Colonic mucosa (tissue), 4 donors: ENCODE data around the gene ALDH3B2. TPM values are rescaled to one million over a fixed set of nuclear protein-coding genes. Genes with fewer than 3 reads are reported as not detected.

Experiments
- DNase-seq: peaks from one replicate; pipeline ENCODE4 v3.0.0-alpha.2; 2020
- H3K27ac ChIP-seq: fragments of 200-600 bp; one replicate; pipeline ENCODE4 v1.8.0; 2021
- H3K27me3 ChIP-seq: fragments of 200-600 bp; one replicate; pipeline ENCODE4 v1.8.0; 2021
- H3K36me3 ChIP-seq: fragments of 200-600 bp; one replicate; pipeline ENCODE4 v1.8.0; 2021
- H3K4me1 ChIP-seq: fragments of 200-600 bp; one replicate; pipeline ENCODE4 v1.8.0; 2021; ENCODE audit warnings: mild to moderate bottlenecking
- H3K4me3 ChIP-seq: fragments of 200-600 bp; one replicate; pipeline ENCODE4 v1.8.0; 2021
- H3K9ac ChIP-seq, 2 donors: one replicate each; pipeline ENCODE4 v1.7.0; 2013; ENCODE audit warnings: control low read depth in 2 of 2, low read depth in 2 of 2, low read length in 2 of 2
- H3K9me3 ChIP-seq: fragments of 200-600 bp; one replicate; pipeline ENCODE4 v1.8.0; 2021
- intact Hi-C: fragments of 100-400 bp; cut with DNase I; formaldehyde crosslinking; loops from one replicate; pipeline ENCODE4 v1.14.1; 2022
- total RNA-seq, 2 donors: library from RNA; stranded (reverse); fragmentation: NEBNext Ultra II Directional in 1 of 2; extraction: Animal tissue kit (Norgen Biotek cat#: 25700) in 1 of 2; gene quantifications; one replicate each; pipeline ENCODE4 v1.2.1, GENCODE V29; 2021
- TF ChIP-seq, protein P1 (sequence below): fragments of 200-600 bp; IDR thresholded peaks from one replicate; pipeline ENCODE4 v1.8.0; 2022; ENCODE audit warnings: antibody characterized with exemption, mild to moderate bottlenecking
- donor health status: healthy.
- donor health status: DM: no; HTN: no; CAD: no.
- donor health status: DM: no; HTN: no; CAD: no.

ALDH3B2 gene
- total RNA-seq, 2 donors from 2014 or later, result 0.08 to 0.89 TPM

DNA sequence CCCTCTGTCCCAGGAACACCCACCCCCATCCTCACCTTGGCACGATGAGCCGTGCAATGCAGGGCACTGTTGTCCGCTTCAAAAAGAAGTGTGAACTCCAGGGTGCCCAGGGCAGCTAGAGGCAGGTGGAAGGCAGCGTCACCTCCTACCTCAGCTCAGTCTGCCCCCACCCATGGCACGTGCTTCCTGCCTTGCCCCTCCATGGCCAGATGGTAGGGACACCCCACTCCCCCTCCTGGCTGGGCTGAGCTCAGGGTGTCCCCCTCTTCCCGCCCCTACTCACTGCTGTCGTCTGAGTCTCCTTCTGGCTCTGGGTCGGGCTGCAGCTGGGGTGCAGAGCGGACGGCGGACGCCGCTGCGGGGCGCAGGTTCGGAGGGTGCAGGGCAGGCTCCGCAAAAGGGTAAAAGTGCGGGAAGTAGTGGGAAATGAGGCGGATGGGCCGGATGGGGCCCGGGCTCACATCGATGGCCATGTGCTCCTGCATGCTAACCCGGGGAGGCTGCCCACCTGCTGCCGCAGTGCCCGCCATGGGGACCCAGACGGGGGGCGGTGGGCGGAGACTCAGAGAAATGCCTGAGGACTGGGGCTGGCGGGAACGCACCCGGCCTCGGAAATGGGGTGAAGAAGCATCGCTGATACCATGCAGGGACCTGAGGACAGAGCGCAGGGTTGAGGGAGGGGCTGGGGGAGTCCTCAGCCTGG is 58.5 kb downstream of the ALDH3B2 start:
- Histone ChIP-seq H3K27ac (no peak overlapping the region), H3K36me3 (no peaks in the 10 kb centered on the region), H3K9me3 (no peaks in the 10 kb centered on the region), H3K27me3 (no peaks in the 10 kb centered on the region), H3K4me3 (no peak overlapping the region), H3K4me1 (no peaks in the 10 kb centered on the region), H3K9ac (no peak overlapping the region)
- no peak for DNase-seq
- TF ChIP-seq, protein P1, sequence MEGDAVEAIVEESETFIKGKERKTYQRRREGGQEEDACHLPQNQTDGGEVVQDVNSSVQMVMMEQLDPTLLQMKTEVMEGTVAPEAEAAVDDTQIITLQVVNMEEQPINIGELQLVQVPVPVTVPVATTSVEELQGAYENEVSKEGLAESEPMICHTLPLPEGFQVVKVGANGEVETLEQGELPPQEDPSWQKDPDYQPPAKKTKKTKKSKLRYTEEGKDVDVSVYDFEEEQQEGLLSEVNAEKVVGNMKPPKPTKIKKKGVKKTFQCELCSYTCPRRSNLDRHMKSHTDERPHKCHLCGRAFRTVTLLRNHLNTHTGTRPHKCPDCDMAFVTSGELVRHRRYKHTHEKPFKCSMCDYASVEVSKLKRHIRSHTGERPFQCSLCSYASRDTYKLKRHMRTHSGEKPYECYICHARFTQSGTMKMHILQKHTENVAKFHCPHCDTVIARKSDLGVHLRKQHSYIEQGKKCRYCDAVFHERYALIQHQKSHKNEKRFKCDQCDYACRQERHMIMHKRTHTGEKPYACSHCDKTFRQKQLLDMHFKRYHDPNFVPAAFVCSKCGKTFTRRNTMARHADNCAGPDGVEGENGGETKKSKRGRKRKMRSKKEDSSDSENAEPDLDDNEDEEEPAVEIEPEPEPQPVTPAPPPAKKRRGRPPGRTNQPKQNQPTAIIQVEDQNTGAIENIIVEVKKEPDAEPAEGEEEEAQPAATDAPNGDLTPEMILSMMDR, result peak; percentile 8
- intact Hi-C loops, result no loop called here

DNA sequence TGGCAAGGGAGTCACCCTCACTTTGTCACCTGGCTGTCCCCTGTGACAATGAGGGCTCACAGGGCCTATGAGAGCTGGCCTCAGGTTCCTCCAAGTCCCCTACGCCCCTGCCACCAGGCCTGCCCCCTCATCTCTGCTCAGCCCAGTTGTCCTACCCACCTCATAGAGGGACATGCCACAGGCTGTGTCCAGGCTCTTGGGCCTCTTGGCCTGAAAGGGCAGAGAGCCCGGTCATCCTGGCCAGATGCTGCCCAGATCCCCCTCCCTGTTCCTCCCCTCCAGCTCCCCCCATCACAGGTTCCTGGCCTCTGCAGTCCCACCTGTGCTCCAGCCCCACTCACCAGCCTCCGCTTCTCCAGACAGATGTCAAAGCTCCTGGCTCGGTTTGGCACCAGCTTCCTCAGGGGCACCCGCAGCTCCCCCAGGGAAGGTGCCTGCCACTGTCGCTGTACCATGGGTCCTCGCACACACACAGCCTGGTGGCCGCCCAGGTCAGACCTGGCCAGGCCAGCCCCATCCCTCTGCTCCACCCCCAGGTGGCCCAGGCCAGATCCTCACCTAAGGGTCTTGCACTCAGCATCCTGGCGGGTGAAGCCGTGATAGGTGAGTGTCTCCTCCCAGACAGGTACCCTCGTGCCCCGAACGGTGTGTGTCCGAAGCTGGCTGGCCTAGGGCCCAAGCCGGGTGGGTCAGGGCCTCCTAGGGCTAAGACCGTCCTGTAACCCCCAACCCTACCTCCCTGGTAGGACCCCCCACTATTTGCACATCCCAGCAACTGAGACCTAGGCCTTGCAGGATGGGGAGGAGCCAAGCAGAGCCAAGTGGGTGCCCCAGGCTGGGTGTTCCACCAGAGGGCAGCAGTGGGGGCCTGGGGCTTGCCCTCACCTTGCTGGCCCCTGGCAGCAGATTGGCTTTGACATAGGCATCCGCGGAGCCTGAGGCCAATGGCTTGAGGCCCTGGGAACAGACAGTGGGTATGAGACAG is 59.4 kb downstream of the ALDH3B2 start:
- intact Hi-C loops, result no loop called here
- Histone ChIP-seq H3K4me3 (no peak overlapping the region), H3K27ac (no peak overlapping the region), H3K9ac (peak overlapping the region; percentile 57 to 78), H3K4me1 (no peaks in the 10 kb centered on the region), H3K27me3 (no peaks in the 10 kb centered on the region), H3K36me3 (peaks cover 8% of the 10 kb centered on the region), H3K9me3 (no peaks in the 10 kb centered on the region)
- TF ChIP-seq, protein P1, result peak; percentile 54
- peak; percentile 63 for DNase-seq

DNA sequence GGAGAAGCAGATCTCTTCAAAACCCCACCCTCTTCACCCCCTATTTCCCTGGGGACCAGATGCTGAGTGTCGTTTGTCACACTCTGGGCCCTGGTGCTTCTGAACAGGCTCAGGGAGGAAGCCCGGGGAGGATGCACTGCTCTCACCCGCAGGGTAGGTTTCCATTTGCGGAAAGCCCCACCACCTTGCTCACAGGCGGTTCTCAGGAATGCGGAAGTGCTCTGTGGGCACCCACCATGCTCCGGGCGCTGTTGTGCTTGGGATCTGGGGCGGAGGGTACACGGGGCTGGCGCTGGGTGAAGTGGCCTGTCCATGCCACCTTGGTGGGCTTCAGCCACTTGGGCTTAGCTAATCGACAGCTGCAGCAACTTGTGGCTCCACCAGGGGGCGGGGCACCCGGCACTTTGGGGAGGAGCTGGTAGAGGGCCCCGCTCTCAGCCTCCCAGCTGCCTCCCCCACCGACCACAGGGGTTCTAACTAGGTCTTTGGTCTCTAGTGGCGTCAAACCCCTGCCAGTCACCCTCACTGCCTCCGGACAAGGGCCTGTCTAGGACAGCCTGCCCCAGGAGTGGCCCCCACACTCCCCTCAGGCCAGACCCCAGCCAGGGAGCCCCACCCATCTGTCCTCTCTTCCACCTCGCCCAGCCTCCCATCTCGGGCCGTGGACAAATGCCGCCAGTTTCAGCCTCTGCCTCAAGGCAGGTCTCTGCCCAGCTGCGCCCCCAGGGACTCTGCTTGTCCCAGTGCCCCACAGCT is 60.3 kb downstream of the ALDH3B2 start:
- peak; percentile 66 for DNase-seq
- Histone ChIP-seq H3K9ac (peak overlapping the region; percentile 57 to 78), H3K36me3 (peaks cover 13% of the 10 kb centered on the region), H3K4me3 (peak overlapping the region; percentile 31), H3K9me3 (no peaks in the 10 kb centered on the region), H3K27me3 (no peaks in the 10 kb centered on the region), H3K4me1 (no peaks in the 10 kb centered on the region), H3K27ac (peak overlapping the region; percentile 65)
- intact Hi-C loops, result no loop called here
- TF ChIP-seq, protein P1, result peak; percentile 68

DNA sequence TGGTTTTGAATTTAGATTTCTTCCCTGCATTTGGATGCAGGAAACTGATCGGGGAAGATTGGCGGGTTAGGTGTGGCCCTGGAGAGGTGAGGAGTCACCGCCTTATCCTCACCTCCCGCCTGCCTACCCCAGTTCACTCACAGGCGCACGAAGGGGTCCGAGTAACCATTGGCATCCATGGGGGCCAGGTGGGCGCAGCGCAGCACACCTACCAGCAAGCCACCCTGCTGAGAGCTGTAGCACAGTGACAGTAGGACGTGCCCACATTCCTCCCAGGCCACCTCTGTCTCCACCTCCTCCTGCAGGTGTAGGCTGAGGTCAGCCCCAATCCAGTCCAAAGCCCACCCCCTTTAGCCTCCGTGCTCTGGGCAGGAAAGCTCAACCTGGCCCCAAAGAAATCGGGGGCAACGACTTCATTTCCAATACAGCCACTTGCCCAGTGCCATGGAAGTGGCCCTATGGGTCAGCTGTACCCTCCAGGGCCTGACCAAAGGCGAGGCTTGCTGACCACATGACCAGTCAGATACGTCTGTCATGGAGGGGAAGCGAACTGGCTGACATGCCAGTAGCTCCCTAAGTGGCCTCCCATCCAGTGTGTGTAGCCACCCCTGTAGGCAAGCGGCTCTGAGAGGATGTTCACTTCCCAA is 61.0 kb downstream of the ALDH3B2 start:
- Histone ChIP-seq H3K36me3 (peaks cover 17% of the 10 kb centered on the region), H3K4me3 (peak overlapping the region; percentile 31), H3K9ac (peak overlapping the region in 1 of 2 donors; percentile 78), H3K4me1 (no peaks in the 10 kb centered on the region), H3K9me3 (no peaks in the 10 kb centered on the region), H3K27me3 (no peaks in the 10 kb centered on the region), H3K27ac (peak overlapping the region; percentile 65)
- no peak for DNase-seq
- TF ChIP-seq, protein P1, result no peak
- intact Hi-C loops, result no loop called here
